GM19025 (cell line): Measurements from ENCODE around the gene ANTKMT.
"Not testable (repeated sequence)": the region's sequence is repeated elsewhere in the genome, so short reads cannot be mapped to it uniquely, and the experiment has no call there.

Experiments
- ATAC-seq: cut with Tn5 transposase; IDR thresholded peaks from one replicate; pipeline ENCODE4 v1.9.1; 2021; ENCODE audit warnings: mild to moderate bottlenecking, low read depth, moderate library complexity; ENCODE audit not compliant: unreplicated experiment

Gene ANTKMT

GRCh38 chr16:712740-713250, 8.2 kb upstream of the ANTKMT start:
- ATAC-seq: not testable (repeated sequence)

DNA sequence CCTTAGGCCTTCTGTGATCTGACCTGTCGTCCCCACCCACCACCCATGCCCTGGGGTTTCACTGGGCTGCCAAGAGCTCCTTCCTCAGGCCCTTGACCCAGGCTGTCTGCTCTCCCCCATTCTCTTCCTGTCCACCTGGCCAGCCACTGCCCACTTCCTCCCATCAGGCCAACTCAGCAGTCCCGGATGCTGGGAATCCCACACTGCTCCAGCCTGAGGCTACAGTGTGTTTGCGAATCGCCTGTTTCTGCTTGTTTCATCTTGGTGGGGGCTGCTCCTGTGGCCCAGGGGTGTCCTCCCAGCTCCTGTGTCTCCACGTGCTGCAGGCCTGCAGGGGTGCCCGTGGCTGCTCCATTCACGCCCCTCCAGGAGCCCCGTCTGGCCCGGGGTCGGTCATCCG, 6.9 kb upstream of the ANTKMT start:
- no peak for ATAC-seq

DNA sequence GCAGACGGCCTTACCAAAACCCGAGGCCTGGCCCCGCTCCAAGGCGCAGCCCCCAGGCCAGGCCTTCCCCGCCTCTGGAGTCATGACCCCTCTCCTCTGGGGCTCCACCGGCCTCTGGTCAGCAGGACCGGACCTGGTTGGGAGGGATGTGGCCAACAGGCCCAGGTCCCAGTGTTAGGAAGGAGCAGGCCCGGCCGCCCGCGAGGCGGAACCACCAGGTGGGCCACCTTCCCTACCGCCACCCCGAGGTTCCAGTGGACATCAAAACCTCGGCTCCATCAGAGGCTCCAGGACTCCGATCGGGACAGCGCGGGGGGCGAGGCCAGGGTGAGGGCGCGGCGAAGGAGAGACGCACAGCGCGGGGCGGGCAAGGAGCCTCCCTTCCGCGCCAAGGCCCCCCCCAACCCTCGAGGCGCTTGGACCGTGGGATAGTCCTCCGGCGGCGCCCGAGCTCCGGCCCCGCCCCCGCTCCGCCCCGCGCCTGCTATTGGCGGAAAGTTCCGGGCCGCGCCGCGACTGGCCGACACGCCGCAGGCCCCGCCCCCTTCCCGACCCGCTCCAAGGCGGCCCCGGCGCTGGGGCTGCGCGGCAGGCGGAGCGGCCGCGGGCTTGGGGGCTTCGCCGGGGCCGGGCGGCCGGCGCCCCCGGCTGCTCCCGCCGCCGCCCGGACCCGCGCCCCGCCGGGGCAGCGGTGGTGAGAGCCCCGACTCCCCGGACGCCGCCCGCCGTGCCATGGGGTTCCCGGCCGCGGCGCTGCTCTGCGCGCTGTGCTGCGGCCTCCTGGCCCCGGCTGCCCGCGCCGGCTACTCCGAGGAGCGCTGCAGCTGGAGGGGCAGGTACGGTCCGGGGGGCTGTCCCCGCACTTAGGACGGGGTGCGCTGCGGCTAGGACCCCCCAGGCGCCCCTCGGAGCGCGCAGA, 6.1 kb upstream of the ANTKMT start, which contains the start of gene METRN:
Gene METRN, plus strand, starts transcription at position 561 of the 919 bp plus-strand sequence. Its CDS starts 172 bp downstream, at position 733.
- ATAC-seq: peak; percentile 84

- peak; percentile 8 for ATAC-seq
These were observed 5.3 kb upstream of the ANTKMT start for GRCh38 chr16:715477-716199.

DNA sequence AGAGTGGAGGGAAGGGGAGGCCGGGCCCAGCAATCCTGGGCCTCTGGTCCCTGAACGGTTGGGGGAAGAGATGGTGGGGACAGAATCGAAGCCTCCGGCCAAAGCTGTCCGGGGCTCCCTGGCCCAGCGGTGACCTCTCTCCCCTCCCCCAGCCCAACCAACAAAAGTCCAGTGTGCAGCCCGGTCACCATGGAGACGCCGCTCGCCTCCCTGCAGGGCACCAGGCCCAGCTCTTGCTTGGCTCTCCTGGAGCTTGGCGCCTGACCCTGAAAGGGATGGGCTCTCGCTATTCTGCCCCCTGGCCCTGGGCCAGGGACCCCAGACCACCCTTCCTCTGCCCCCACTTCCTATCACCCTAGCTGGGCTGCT, 4.8 kb upstream of the ANTKMT start:
- no peak for ATAC-seq

DNA sequence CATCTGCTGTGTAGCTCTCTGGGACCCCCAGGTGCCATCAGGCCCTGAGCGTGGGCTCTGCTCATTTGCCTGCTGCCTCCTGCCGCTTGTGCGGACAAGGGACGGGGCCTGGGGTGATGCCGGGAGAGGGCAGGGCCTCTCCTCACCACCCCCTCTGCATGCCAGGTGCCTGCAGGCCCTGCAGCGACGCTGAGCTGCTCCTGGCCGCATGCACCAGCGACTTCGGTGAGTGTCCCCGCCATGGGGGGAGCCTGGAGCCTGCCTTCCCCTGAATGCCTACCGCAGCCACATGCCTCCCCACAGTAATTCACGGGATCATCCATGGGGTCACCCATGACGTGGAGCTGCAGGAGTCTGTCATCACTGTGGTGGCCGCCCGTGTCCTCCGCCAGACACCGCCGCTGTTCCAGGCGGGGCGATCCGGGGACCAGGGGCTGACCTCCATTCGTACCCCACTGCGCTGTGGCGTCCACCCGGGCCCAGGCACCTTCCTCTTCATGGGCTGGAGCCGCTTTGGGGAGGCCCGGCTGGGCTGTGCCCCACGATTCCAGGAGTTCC, 4.1 kb upstream of the ANTKMT start:
- no peak for ATAC-seq

DNA sequence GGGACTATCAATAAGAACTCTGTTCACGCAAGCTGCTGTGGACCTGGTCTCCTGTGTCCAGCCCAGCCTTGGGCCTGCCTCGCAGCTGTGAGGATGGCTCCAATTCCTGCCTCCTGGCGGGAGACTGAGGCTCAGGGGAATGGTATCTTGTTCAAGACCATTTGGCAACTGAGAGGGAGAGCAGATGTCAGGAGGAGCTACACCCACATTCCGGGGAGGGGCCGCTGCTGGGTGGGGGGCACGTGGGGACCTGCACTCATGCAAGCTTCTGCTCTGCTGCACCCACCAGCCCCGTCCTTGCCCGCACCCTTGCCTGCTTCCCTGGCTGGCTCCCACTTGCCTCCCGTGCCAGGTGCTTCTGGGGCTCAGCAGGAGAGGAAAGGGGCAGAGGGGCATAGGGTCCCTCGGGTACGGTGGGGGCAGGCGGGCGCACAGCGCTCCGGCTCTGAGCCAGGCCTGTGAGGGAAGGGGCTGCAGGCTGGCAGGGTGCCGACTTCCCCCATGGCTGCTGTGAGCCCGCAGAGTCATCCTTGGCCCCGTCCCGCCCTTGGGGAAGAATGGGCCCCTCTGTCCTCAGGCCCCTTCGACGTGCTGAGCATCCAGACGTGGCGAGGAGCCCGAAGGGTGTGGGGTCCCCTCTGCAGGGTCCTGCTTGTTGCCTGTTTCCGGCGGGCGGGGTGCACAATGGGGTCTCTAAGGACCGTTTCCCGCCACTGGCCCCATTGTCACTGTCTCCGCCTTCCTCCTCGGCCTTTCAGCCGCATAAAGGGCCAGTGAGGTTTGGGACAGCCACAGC, 3.3 kb upstream of the ANTKMT start:
- ATAC-seq: no peak

DNA sequence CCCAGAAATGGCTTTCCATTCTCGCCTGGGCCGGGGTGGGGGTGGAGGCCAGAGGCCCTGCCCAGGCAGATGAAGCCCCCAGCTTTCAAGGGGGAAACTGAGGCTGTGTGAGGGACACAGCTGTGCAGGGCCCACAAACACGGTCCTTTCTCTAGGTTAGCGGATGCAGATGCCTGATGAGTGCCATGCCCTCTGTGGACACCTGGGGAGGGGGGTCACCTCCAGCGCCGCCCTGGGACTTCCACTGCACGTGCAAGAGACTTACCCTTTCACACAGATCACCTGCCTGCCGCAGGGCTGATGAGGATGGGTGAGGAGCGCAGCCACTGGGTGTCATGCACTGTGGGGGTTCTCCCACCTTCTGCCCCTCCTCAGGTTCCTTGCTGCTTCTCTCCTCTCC, 2.6 kb upstream of the ANTKMT start:
- ATAC-seq: no peak

DNA sequence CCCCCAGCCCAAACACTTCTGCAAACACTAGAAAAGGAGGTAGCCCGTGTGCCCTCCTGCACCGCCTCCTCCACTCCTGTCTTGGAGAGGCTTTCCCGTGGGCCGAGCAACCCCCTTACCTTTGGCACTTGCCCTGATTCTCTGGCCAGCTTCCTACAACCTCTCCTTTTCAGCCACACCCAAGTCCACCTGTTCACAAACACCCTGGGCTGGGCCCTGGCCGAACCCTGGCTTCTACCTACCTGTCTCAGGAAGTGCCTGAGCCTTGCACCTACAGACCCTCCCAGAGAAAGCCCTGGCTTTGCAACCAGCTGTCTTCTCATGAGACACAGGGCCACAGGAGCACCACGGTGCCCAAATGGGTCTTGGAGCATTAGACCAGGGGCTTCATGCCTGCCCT, 2.0 kb upstream of the ANTKMT start:
- no peak for ATAC-seq

DNA sequence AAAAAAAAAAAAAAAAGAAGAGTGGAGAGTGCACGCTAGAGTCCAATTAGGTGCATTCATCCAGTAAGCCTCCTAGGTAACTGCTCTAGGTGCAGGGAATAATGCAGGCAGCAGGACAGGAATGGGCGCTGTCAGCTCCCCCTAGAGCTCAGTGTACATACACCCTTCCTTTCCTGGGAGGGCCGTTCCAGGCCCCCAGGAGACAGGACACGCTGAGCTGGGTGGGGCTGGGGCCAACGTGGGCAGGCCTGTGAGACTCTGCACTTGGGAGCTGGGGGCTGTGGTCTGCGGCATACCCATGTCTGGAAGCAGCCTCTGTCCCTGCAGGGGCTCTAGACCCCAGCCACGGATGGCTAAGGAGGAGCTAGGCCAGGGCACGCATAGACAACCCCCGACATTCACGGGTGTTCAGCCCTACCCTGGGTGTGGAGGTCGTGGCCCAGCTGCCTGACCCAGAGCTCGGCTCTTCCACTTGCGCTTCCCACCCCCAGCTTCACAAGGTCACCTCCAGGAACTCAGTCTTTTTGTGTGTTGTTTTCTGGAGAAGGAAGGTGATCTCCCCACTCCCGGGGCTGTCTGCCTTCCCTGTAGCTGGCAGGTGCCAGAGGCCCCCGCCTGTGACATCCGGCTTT, 1.0 kb upstream of the ANTKMT start:
- ATAC-seq: no peak

DNA sequence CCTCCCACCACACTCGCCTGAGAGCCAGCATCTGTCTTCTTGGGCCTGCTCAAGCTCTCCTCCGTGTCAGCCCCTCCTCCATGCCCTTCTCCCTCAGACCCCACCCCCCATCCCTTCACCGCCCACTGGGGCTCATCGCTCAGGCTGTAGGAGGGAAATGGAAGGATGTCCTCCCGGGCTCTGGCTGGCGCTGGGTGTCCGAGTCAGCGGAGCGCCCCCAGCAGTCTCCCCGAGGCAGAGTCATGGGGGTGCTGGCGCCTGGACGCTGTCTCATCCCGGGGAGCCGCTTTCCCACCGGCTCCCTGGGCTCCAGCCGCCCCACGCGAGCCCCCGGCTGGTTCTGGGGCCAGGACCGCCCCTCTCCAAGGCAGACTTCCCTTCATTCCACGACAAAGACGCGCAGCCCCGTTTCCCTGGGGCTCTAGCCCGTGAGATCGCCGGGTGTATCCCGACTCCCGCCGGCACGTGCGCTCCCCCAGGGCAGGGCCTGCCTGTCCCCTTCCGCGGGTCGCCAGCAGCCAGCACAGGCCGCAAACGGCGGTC, 428 bp upstream of the ANTKMT start:
- ATAC-seq: peak; percentile 6

GRCh38 chr16:721765-722540, 1.0 kb downstream of the ANTKMT start:
- no peak for ATAC-seq

- ATAC-seq: no peak
These were observed 2.1 kb downstream of the ANTKMT start for GRCh38 chr16:722835-723633.

GRCh38 chr16:723695-724094, 2.7 kb downstream of the ANTKMT start:
- ATAC-seq: no peak

GRCh38 chr16:724188-725040, 3.5 kb downstream of the ANTKMT start:
- no peak for ATAC-seq

DNA sequence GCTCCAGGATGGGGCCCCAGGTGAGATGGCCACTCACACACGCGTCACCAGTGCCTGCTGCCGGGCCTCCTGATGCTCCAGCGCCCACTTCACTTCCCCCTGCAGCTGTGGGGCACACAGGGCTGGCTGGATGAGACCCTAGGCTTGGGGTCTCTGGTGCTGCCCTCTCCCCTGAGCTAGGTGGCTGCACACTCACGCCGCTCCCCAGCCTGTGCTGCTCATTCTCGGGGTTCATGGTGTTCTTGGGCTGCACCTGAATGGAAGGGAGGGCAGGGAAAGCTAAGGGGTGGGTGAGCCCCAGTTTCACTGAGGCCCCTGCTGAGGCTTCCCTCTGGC, 4.1 kb downstream of the ANTKMT start:
- ATAC-seq: no peak

DNA sequence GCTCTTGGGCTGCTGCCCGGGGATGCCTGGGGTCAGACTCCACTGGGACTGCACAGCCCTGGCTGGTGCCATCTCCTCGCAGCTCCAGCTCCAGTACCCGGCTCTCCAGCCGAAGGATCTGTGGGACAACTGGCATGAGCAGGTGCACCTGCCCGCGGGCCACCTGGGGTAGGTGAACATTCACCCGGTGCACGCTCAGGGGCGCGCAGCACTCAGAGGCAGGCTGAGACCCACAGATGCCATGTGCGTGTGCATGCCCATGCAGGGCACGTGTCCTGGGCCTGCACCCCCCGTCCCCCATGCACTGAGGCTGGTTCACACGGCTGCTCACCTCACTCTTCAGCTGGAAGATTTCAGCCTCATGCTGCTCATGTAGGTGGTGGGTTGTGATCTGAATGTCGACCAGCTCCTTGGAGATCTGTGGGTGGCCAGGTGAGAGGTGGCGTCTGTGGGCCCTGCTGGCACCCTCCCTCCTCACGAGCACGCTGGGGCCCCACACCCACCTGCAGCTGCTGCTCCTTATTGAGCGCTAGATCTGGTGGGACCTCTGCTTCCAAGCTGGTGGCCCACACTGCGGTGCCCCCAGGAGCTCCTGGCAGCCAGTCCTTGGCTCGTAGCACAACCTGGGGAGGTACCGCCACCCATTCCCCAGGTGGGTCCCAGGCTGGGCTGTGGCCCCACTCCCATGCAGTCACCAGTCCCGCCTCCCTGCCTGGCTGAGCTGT, 4.7 kb downstream of the ANTKMT start:
- no peak for ATAC-seq
